Erythroblast (primary cell): ENCODE results near the gene FKBP6.
"Not testable (repeated sequence)": the region's sequence is repeated elsewhere in the genome, so short reads cannot be mapped to it uniquely, and the experiment has no call there.

Experiments
- GATA1 ChIP-seq: IDR thresholded peaks from 2 replicates; pipeline ENCODE4 v1.6.1; 2011; ENCODE audit warnings: low read depth, mild to moderate bottlenecking, control low read depth, low read length, moderate library complexity
- POLR2A ChIP-seq: IDR thresholded peaks from 2 replicates; pipeline ENCODE4 v1.6.1; 2011; ENCODE audit warnings: mild to moderate bottlenecking, low read length

- not testable (repeated sequence) for TF ChIP-seq POLR2A, GATA1
These were observed at the start of gene FKBP6, which contains the start of gene TRIM50 for GRCh38 chr7:73327922-73328321.
